Colonic mucosa (tissue), 4 donors: ENCODE data around the gene ANKRD10. TPM values are rescaled to one million over a fixed set of nuclear protein-coding genes. Genes with fewer than 3 reads are reported as not detected.

Source experiments
- DNase-seq: peaks from one replicate; pipeline ENCODE4 v3.0.0-alpha.2; 2020
- H3K27ac ChIP-seq: fragments of 200-600 bp; one replicate; pipeline ENCODE4 v1.8.0; 2021
- H3K27me3 ChIP-seq: fragments of 200-600 bp; one replicate; pipeline ENCODE4 v1.8.0; 2021
- H3K36me3 ChIP-seq: fragments of 200-600 bp; one replicate; pipeline ENCODE4 v1.8.0; 2021
- H3K4me1 ChIP-seq: fragments of 200-600 bp; one replicate; pipeline ENCODE4 v1.8.0; 2021; ENCODE audit warnings: mild to moderate bottlenecking
- H3K4me3 ChIP-seq: fragments of 200-600 bp; one replicate; pipeline ENCODE4 v1.8.0; 2021
- H3K9ac ChIP-seq, 2 donors: one replicate each; pipeline ENCODE4 v1.7.0; 2013; ENCODE audit warnings: control low read depth in 2 of 2, low read depth in 2 of 2, low read length in 2 of 2
- H3K9me3 ChIP-seq: fragments of 200-600 bp; one replicate; pipeline ENCODE4 v1.8.0; 2021
- CTCF ChIP-seq: fragments of 200-600 bp; IDR thresholded peaks from one replicate; pipeline ENCODE4 v1.8.0; 2022; ENCODE audit warnings: antibody characterized with exemption, mild to moderate bottlenecking
- intact Hi-C: fragments of 100-400 bp; cut with DNase I; formaldehyde crosslinking; loops from one replicate; pipeline ENCODE4 v1.14.1; 2022
- total RNA-seq, 2 donors: library from RNA; stranded (reverse); fragmentation: NEBNext Ultra II Directional in 1 of 2; extraction: Animal tissue kit (Norgen Biotek cat#: 25700) in 1 of 2; gene quantifications; one replicate each; pipeline ENCODE4 v1.2.1, GENCODE V29; 2021
- donor health status: healthy.
- donor health status: DM: no; HTN: no; CAD: no.
- donor health status: DM: no; HTN: no; CAD: no.

ANKRD10 gene
- total RNA-seq, 2 donors from 2014 or later: 94.9 to 123 TPM

- Histone ChIP-seq H3K36me3 (no peaks in the 10 kb centered on the region), H3K9ac (no peak overlapping the region), H3K4me3 (no peak overlapping the region), H3K4me1 (no peaks in the 10 kb centered on the region), H3K27ac (no peak overlapping the region), H3K27me3 (no peaks in the 10 kb centered on the region), H3K9me3 (no peaks in the 10 kb centered on the region)
- TF ChIP-seq CTCF: no peak
- intact Hi-C loops: no loop called here
- no peak for DNase-seq
Observed at GRCh38 chr13:110860983-110861382, 53.9 kb downstream of the ANKRD10 start.

GRCh38 chr13:110856942-110857835 is 57.7 kb downstream of the ANKRD10 start:
- Histone ChIP-seq H3K9ac (no peak overlapping the region), H3K36me3 (no peaks in the 10 kb centered on the region), H3K27ac (no peak overlapping the region), H3K4me1 (no peaks in the 10 kb centered on the region), H3K27me3 (no peaks in the 10 kb centered on the region), H3K9me3 (no peaks in the 10 kb centered on the region), H3K4me3 (no peak overlapping the region)
- no peak for TF ChIP-seq CTCF
- no peak for DNase-seq
- intact Hi-C loops: no loop called here

- Histone ChIP-seq H3K27me3 (no peaks in the 10 kb centered on the region), H3K36me3 (no peaks in the 10 kb centered on the region), H3K27ac (no peak overlapping the region), H3K9ac (no peak overlapping the region), H3K9me3 (no peaks in the 10 kb centered on the region), H3K4me1 (no peaks in the 10 kb centered on the region), H3K4me3 (no peak overlapping the region)
- no peak for DNase-seq
- TF ChIP-seq CTCF: no peak
- intact Hi-C loops: no loop called here
Observed at GRCh38 chr13:110855363-110855762, 59.5 kb downstream of the ANKRD10 start.

GRCh38 chr13:110854866-110855265 is 60.0 kb downstream of the ANKRD10 start:
- Histone ChIP-seq H3K27me3 (no peaks in the 10 kb centered on the region), H3K9ac (no peak overlapping the region), H3K27ac (no peak overlapping the region), H3K4me3 (no peak overlapping the region), H3K9me3 (no peaks in the 10 kb centered on the region), H3K36me3 (no peaks in the 10 kb centered on the region), H3K4me1 (no peaks in the 10 kb centered on the region)
- intact Hi-C loops: no loop called here
- no peak for DNase-seq
- TF ChIP-seq CTCF: no peak

GRCh38 chr13:110853235-110853721 is 61.6 kb downstream of the ANKRD10 start:
- no peaks in the 10 kb centered on the region for H3K9me3 ChIP-seq
- no peak overlapping the region for H3K9ac ChIP-seq
- no peak for TF ChIP-seq CTCF
- H3K27ac ChIP-seq: no peak overlapping the region
- H3K4me1 ChIP-seq: no peaks in the 10 kb centered on the region
- no peaks in the 10 kb centered on the region for H3K27me3 ChIP-seq
- no peak overlapping the region for H3K4me3 ChIP-seq
- no peak for DNase-seq
- H3K36me3 ChIP-seq: no peaks in the 10 kb centered on the region
- intact Hi-C loops: no loop called here
